CD4-positive, alpha-beta T cell treated with Interleukin-6 at 100 ng/mL for 8 hours (primary cell): ENCODE results near the gene MOB2.

Source experiments
- DNase-seq: peaks from one replicate; pipeline ENCODE4 v3.0.0-alpha.2; 2020; ENCODE audit warnings: mixed read lengths, low spot score

The MOB2 gene

DNA sequence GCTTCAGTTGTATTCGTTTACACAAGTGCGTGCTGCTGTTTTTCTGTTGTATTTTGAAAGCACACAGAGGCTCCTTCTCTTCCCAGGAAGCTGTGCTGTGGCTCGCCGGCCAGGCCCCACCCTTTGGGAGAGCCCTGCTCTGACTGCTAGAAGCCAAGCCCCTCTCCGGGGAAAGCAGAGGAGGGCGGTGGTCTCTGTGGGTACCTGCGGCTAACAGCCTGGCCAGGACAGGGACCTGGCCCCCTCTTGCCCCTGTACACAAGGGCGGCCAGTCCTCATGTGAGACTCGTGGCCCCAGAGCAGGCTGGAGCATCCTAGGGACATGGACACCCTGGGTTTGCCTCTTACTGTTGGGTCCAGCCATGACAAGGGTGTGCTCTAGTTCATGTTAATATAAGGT is 14.8 kb downstream of the MOB2 start:
- DNase-seq = no peak

DNA sequence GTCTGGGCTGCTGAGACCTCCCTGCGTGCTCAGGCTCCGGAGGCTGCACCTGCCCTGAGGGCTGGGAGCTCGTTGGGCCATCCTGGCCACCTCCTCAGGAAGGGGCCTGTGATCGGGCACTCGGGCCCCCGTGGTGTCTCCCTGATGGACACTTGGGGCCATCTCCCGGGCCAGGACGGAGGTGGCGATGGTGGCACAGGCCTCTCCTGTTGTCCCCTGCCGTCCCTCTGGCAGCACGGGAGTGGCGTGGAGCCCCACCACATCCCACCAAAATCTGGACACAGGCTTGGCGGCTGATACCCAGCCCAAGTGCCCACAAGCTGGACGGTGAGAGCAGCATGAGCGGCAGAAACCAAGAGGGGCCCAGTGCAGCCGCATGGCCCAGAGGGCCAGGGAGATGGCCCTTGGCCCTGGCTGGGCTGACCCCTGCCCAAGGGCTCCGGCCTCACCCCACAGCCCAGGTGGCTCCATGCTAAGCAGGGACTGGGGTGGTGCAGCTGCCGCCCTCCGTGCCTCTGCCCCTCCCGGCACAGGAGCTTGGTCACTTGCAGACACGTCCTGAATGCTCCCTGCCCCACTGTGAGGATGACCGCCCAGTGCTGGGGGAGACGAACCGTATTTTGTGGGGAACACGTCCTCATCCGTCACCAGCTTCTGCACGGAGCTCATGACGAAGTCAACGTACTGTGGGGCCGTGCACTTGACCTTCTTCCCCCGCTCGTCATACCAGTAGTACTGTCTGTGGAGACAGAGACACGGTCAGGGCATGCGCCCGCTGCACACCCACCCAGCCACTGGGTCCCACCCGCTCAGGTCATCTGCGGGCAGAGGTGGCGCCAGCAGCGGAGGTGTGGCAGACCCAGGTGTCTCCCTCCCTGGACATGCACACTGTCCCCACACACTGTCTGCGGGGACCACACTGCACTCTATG is 15.6 kb downstream of the MOB2 start:
- DNase-seq = no peak

DNA sequence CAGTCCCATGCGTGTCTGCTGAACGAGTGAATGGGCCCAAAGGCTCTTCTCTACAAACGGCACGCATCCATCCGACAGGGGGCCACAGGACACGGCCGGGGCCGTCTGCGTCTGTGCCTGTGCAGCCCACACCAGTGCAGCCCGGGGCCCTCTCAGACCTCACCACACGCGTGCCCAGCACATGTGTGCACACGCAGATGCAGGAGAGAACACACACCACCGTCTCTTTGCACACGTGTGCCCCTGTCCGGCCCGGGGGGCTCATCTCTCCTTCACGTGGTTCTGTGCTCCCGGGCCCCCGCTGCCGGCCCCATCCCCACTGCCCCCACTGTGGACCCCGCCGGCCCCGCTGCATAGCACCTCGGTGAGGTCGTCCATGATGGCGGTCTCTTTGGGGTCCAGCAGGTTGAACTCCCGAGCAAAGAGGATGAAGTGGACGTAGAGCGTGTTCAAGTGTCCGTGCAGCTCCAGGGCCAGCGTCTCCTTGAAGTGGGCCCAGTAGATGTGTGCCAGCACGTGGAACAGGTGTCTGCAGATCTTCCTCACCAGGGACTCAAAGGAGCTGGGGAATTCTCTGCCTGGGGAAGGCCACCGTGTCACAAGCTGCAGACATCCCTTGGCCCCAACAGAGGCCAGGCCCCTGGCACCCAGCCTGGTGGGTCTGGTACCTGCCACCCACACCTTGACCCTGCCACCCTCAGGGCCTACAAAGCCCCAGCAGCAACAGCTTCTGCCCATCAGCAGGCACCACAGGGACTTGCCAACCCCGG is 16.5 kb downstream of the MOB2 start:
- DNase-seq = no peak

DNA sequence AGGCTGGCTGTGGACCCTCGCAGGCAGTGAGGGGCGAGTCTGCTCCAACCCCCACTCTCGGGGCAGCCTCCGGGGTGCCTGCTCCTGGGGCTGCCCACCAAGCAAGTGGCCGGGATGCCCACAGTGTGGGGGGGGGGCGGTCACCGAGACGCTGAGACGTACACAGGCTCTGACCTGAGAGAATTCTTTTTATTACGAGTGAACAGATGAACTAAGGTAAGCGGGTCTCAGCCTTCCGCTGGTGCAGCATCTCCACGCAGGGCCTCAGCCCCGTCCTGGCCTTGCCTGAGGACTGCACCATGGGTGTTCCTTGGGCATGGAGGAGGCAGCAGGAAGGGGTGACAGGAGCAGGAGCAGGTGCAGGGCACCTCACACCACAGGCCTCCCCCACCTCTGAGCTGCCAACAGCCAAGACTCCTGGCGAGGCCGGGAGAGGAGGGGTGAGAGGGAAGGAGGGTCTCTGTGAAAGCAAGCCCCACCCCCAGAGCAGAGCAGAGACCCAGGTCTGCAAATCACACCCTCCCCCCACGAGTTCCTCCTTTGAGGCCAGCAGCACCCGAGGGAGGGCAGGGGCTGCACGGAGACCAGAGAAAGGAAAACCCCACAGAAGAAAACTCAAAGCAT is 17.2 kb downstream of the MOB2 start:
- no peak for DNase-seq

DNA sequence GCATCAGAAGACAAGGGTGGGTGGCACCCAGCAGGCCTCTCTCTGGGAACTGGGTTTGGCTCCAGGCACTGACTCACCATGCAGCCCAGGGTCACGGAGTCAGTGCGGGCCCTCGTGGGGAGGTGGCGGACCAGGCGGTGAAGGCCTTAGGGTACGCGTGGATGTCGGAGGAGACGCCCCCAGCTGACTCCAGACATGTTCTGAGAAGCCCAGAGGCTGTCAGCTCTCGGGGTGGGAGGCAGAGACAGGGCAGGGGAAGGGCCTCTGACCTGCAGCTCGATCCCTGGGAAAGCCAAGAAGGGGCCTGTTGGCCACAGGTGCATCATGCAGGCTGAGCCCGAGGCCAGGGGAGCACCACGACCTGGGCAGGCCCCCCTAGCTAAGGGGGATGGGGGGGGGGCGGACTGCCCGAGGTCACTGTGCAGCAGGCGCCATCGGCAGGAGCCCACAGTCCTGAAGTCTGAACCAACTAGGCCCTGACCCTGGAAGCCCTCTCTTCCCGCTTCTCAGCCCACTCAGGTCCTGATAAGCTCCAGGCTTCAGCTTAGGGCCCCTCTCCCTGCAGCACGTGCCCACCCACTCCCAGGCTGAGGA is 18.0 kb downstream of the MOB2 start:
- DNase-seq = no peak

DNA sequence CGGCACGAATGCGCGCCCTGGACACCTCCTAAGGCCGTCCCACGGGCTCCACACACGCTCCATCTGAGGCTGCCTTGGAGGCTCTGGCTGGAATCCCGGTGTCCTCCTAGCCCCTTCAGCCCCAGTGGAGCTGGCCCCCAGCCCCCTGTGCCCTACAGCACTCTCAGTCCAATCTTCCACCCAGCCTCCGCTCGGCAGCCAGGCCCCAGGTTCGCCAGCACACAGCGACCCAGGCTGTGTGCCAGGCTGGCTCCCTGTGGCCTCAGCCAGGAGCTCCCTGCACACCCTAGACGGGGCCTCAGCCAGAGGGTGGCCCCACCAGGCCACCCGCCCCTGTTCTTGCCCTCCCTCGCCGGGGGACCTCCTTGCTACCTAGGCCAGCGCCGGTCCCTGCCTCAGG is 18.6 kb downstream of the MOB2 start:
- no peak for DNase-seq

DNA sequence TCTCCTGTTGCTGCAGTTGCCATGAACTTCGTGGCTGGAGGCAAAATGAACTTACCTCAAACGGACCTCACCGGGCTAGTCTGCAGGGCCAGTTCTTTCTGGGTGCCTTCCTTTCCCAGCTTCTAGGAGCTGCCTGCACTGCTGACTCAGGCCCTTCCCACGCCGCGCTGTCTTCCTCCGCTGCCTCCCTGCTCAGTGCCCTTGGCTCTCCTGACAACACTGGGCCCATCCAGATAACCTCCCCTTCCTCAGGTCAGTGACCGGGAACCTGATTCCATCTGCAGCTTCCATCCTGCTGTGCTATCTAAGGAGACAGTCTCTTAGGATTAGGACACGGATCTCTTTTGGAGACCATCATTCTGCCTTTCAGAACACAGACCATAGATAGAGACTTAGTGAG is 19.3 kb downstream of the MOB2 start:
- DNase-seq = no peak

DNA sequence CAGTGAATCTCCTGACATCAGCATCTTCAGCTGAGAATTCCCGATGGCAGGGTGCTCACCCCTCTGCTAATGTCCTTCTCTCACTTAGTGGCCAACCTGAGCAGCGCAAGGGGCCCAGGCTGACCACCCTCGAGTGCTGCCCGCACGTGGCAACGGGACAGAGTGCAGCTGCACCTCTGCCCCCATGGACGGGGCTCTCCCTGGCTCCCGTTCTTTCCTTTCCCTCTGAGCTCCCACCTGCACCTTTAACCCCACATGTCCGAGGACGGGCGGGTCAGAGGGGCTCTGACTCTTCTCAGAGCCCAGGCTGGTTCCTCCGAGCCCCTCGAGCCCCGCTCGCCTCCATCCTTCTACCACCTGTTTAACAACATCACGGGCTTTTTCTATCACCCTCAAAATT is 19.8 kb downstream of the MOB2 start:
- DNase-seq = no peak

DNA sequence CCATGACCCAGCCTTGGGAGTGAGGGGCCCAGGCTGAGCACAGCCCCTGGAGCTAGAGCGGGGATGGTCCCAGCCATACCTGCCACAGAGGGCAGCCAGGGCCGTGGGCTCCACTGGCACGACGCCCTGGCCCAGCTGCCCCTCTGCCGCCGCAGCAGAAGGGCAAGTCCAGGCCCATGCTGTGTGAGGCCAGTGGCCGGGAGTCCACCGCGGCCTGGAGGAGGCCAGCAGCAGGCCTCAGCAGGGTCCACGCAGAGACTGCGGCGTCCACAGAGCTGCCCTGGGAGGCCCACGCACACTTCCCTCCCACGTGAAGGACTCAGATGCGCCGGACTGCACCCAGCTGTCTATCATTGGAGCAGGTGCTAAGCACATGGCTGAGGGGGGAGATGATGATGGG is 23.5 kb downstream of the MOB2 start:
- DNase-seq = no peak

DNA sequence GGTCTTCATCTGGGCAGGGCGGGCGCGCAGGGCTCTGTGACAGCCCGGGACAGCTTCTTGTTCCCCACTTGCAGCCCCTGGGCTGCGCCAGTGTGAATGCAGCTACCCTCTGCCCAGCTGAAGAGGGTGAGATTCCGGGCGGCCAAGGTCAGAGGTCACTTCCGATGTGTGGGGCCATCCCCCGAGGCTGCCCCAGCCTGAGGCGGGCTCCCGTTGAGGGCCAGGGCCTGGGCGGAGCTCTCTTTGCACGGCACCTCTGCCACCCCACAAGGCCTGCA is 23.9 kb downstream of the MOB2 start:
- no peak for DNase-seq

DNA sequence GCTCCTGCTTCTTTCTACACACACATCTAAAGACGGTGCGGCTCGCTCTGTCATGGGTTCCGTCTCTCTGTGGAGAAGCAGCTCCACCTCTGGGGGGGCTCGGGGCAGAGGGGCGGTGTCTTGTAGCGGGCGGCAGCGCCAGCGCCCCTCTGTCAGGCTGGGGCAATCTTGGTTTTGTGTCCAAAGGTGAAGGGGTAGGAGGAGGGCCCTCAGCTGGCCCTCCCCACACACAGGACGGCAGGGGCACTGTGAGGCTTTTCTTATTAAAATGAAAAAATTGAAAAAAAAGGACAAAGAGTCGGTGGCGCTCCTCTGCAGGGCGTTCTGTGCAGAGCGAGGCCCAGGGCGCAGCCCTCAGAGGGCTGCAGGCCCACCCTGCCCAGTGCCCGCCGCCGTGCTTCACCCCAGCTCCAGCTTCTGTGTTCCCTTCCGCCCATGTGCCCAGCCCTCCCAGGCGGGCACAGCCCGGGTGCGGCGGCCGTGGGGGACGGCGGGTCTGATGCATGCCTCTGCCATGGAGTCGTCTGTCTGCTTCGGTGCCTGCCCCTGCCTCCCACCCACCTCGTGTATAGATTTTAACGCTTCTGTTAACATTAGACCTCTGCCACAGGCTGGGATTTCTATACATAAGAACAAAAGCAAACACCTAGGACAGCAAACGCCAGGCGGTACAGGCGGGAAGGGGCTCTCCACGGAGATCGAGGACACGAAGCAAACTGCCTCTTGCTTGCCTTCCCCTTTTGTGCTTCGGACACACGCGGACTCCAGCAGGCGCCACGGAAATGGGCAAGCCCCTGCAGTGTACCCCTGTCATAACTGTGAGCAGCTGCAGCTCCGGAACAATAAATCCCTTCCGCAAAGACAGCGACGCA is 24.5 kb downstream of the MOB2 start:
- DNase-seq = no peak

DNA sequence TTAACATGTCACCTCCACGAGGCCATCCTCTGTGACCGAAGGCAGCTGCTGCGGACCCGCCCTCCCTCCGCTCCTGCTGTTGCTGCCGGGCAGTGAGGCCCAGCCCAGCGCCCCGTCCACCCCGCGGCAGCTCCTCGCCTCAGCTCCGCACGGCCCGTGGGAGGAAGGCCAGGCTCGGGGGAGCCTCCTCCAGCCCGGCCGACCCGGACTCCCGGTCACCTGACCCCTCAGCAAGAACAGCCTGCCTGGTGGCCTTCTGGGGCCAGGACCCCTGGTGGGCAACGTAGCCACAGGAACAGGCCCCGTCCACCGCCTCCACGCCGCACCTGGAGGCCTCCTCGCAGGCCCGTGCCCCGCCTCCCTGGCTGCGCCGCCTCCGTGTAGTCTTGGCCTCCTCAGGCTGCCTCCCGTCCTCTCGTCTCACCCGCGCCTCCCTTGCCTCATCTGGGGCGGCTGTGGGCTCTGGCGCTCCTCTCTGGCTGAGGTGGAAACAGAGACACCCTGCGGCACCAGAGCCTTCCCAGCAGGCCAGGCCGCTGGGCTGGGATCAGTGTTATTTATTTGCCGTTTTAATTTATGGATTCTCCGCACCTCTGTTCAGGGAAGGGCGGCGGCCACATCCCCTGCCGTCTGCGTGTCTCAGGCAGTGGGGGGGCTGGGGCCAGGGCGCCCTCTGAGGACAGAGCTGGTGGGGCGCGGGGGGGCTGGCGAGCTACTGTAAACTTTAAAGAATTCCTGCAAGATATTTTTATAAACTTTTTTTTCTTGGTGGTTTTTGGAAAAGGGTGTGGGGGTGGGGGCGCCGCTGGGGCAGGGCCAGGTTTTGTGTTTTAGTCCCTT is 25.4 kb downstream of the MOB2 start:
- DNase-seq = no peak

DNA sequence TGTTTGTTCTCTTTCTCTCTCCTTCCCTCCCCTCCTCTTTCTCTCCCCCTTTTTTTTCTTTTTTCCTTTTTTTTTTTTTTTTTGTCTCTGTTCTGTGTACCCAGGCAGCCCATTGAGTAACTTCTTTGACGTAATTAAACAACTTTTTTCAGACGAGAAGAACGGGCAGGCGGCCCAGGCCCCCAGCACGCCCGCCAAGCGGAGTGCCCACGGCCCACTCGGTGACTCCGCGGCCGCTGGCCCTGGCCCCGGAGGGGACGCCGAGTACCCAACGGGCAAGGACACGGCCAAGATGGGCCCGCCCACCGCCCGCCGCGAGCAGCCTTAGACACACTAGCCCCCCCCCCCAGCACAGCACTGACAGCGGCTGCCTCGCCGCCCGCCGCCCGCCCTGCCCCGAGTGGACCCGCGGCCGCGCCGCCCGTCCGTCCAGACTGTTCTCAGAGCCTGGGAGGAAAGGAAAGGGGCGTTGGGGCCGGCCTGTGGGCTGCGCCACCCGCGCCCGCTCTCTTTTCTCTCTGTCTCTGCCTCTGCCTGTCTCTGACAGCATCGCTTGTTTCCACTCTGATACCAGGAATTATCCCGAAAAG is 26.1 kb downstream of the MOB2 start:
- DNase-seq = no peak

DNA sequence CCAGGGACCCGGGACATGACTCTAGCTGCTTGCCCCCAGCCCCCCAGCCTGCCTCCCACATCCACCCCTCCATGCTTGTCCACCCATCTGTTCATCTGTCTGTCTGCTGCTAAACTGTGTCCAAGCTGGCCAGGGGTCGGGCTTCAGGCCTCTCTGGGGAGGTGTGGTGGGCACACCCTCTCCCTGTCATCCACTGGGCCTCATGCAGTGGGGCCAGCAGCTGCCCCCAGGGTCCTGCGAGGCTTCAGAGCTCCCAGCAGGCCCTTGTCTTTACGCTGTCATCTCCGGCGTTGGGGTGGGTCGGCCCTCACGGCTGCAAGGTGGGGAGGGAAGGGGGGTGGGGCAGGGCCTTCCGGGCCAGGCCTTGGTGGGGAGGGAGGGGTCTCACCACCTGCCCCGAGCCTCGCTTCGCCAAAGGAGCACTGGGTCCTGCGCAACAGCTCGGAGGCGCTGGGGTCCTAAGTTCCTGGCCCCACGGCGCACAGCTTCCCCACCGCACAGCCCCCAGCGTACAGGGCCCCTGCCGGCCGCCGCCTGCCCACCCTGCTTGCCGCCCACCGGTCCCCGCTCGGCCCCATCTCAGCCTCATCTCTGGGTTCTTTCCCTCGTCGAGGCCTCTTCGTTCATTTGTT is 26.7 kb downstream of the MOB2 start:
- DNase-seq = no peak

DNA sequence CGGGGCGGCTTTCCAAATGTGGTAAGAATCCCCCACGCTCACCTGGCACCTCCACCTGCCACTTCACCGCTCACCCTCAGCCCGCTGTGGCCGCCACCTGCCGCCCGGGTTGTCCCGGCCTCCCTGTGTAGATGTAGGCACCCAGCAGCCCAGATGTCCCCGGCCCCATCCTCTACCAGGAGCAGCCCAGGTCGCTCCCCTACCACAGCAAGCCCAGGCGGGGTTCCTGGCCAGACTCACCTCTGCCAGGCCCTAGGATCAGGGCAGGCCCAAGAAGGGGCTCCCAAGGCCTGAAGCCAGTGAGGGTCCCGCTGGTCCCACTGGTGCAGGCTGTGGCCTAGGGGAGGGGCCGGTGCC is 27.4 kb downstream of the MOB2 start:
- DNase-seq = no peak

DNA sequence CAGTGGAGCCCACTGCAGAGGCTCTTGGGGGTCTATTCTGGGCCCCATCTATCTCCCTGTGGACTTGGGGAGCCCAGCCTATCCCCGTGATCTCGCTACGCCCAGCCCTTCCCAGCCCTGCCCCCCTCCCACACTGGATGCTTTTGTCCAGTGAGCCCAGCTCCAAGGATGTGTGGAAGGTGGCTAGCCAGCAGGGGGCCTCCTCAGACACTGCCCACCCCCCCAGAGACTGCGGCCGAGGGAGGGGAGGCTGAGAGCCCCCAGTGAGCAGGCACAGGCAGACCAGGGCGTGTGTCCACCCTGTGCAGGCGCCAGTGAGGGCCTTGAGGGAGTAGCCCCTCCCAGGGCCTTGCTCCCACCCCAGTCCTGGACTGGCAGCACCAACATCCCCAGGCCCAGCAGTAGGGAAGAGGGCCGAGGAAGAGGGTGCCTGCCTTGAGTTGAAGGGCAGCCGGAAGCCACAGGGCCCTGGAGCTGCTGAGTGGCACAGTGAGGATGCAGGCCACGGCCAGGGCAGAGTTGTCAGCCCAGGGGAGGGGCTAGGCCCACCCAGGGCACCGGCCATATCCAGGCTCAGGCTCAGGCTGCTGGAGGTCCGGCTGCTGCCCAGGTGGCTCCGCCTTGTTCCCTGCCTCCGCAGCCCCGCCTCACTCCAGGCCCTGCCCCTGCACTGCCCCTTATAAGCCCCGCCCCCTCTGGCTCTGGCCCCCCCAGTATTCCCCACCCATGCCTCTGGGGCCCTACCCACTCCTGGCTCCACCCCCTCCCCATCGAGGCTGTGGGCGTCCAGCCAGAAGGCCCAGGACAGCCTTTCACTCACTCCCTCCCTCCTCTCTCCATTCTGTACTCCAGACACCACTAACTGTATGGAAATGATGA is 28.0 kb downstream of the MOB2 start:
- DNase-seq = no peak

DNA sequence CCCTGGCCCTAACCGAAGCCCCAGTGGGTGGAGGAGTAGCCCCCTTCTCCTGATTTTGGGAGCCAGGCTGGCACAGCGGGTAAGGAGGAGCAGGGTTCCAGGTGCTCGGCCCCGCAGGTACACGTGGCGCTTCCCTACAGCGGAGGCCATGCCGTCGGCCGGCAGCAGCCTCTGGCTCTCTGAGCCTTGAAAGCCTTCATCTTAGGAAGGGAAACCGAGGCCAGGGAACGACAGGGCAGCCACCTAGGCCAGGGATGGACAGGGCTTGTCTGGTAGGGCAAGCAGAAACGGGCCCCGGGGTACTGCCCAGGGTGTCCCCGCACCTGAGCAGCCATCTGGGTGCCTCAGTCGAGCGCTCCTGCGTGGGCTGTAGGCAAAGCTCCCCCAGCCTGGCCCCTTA is 28.7 kb downstream of the MOB2 start:
- no peak for DNase-seq

DNA sequence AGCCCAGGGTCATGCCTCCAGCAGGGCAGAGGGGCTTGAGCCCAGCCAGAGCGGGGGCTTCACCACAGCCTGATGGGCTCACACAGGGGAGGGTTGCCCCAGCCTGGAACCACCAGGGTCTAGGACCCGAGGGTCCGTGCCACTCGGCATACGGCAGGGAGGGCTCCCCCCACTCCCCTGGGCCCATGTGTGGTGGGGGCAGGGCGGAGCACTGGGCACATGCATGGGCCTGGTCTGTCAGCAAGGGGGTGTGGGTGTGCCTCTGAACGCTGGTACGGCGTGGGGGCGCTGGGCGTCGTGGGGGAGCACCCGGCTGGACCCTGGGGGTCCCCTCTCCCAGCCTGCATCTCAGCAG is 29.3 kb downstream of the MOB2 start:
- DNase-seq = no peak
